GM06990 (cell line): ENCODE results near the gene NUTM1.
A peak's percentile ranks its signal among the peaks of the same experiment; 100 is the strongest.

Experiments
- DNase-seq: peaks from one replicate; pipeline ENCODE4 v3.0.0-alpha.2; 2011; ENCODE audit not compliant: insufficient read length; ENCODE audit errors: extremely low read depth
- H3K27me3 ChIP-seq: replicated peaks from 2 replicates; pipeline ENCODE4 v1.6.0; 2011; ENCODE audit warnings: low read length; ENCODE audit not compliant: control insufficient read depth, insufficient read depth
- H3K36me3 ChIP-seq: 2 replicates; pipeline ENCODE4 v1.5.1; 2011; ENCODE audit warnings: low read length; ENCODE audit not compliant: control insufficient read depth, insufficient read depth
- H3K4me3 ChIP-seq: replicated peaks from 2 replicates; pipeline ENCODE4 v1.5.1; 2011; ENCODE audit warnings: low read depth, mild to moderate bottlenecking, control low read depth, low read length
- CTCF ChIP-seq: IDR thresholded peaks from 2 replicates; pipeline ENCODE4 v1.5.1; 2011; ENCODE audit warnings: low read length, control low read depth, mild to moderate bottlenecking, inconsistent platforms; ENCODE audit not compliant: insufficient read depth, poor library complexity, severe bottlenecking

Gene NUTM1

GRCh38 chr15:34365091-34365825 is 22.1 kb downstream of the NUTM1 start:
- H3K36me3 ChIP-seq: peaks cover 9% of the 10 kb centered on the region
- peak overlapping the region; percentile 95 for H3K4me3 ChIP-seq
- no peak for DNase-seq
- H3K27me3 ChIP-seq: no peaks in the 10 kb centered on the region
- no peak for TF ChIP-seq CTCF

- H3K4me3 ChIP-seq: peak overlapping the region; percentile 95
- TF ChIP-seq CTCF: no peak
- DNase-seq: no peak
- H3K36me3 ChIP-seq: peaks cover 9% of the 10 kb centered on the region
- H3K27me3 ChIP-seq: no peaks in the 10 kb centered on the region
Measured at GRCh38 chr15:34365836-34366235, 22.7 kb downstream of the NUTM1 start.

- H3K4me3 ChIP-seq: peak overlapping the region; percentile 95
- no peaks in the 10 kb centered on the region for H3K27me3 ChIP-seq
- peak; percentile 55 for DNase-seq
- peaks cover 6% of the 10 kb centered on the region for H3K36me3 ChIP-seq
- no peak for TF ChIP-seq CTCF
Measured at GRCh38 chr15:34366271-34367065, 23.4 kb downstream of the NUTM1 start.

- Histone ChIP-seq H3K27me3 (no peaks in the 10 kb centered on the region), H3K36me3 (peaks cover 4% of the 10 kb centered on the region), H3K4me3 (peak within 1 kb of the TSS; percentile 95)
- peak; percentile 95 for DNase-seq
- peak; percentile 97 for TF ChIP-seq CTCF
Measured at GRCh38 chr15:34367101-34368081, 24.3 kb downstream of the NUTM1 start, which contains the start of gene LPCAT4. LPCAT4 (minus strand) TSS chr15:34367196; CDS start chr15:34367100, 96 bp downstream.

GRCh38 chr15:34370129-34370528 is 27.0 kb downstream of the NUTM1 start:
- TF ChIP-seq CTCF: no peak
- Histone ChIP-seq H3K4me3 (no peak overlapping the region), H3K27me3 (no peaks in the 10 kb centered on the region), H3K36me3 (no peaks in the 10 kb centered on the region)
- DNase-seq: no peak
